ENCODE data around the gene MED20. TPM values are rescaled to one million over a fixed set of nuclear protein-coding genes. Genes with fewer than 3 reads are reported as not detected.
A peak's percentile ranks its signal among the peaks of the same experiment; 100 is the strongest.

MED20 gene
- total and polyA plus RNA-seq, 8 donors, result 5.3 to 13.1 (median 8.7) TPM

- no peaks in the 10 kb centered on the region for H3K36me3 ChIP-seq
- H3K4me1 ChIP-seq, result peaks cover 22 to 24% (median 23%) of the 10 kb centered on the region in 3 donors
- WGBS, 2 donors, result 72 to 92% methylated on average over 4 of the region's 4 CpGs
- intact Hi-C loops (cut with DNase I), result no loop called here
- no peaks in the 10 kb centered on the region for H3K9me3 ChIP-seq
- DNase-seq, result no peak
- TF ChIP-seq CTCF (IDR thresholded peaks at IDR 0.05), result no peak
- no peaks in the 10 kb centered on the region for H3K27me3 ChIP-seq
- ATAC-seq, result peak; percentile 70 to 86 (median 80)
- H3K4me3 ChIP-seq, result no peak overlapping the region
- FAIRE-seq, result no peak
- peak overlapping the region; percentile 18 to 66 (median 52) for H3K27ac ChIP-seq
Measured at GRCh38 chr6:41914869-41915530, 5.9 kb downstream of the MED20 start.

GRCh38 chr6:41914343-41914742 is 6.6 kb downstream of the MED20 start:
- intact Hi-C loops (cut with DNase I), result no loop called here
- H3K27ac ChIP-seq, result peak overlapping the region; percentile 18 to 66 (median 52)
- no peak overlapping the region for H3K4me3 ChIP-seq
- no peak for TF ChIP-seq CTCF (IDR thresholded peaks at IDR 0.05)
- H3K9me3 ChIP-seq, result no peaks in the 10 kb centered on the region
- FAIRE-seq (no peak), DNase-seq (peak in 2 of 6 donors; percentile 30 to 33), ATAC-seq (peak; percentile 66 to 90 (median 87))
- H3K27me3 ChIP-seq, result no peaks in the 10 kb centered on the region
- no peaks in the 10 kb centered on the region for H3K36me3 ChIP-seq
- peaks cover 16 to 19% (median 16%) of the 10 kb centered on the region in 3 donors for H3K4me1 ChIP-seq
- 13 to 25% methylated on average over 2 of the region's 2 CpGs for WGBS, 2 donors

GRCh38 chr6:41909727-41910126 is 11.2 kb downstream of the MED20 start:
- no peak overlapping the region for H3K27ac ChIP-seq
- DNase-seq (no peak), FAIRE-seq (no peak), ATAC-seq (no peak)
- no peak overlapping the region for H3K4me3 ChIP-seq
- intact Hi-C loops (cut with DNase I), result no loop called here
- 93 to 97% methylated on average over 1 of the region's 1 CpG for WGBS, 2 donors
- no peaks in the 10 kb centered on the region for H3K27me3 ChIP-seq
- H3K9me3 ChIP-seq, result no peaks in the 10 kb centered on the region
- TF ChIP-seq CTCF (IDR thresholded peaks at IDR 0.05), result no peak
- peaks cover 10 to 16% (median 11%) of the 10 kb centered on the region in 3 donors for H3K4me1 ChIP-seq
- H3K36me3 ChIP-seq, result peaks cover 4 to 31% (median 8%) of the 10 kb centered on the region in 3 donors

GRCh38 chr6:41901882-41902519 is 18.9 kb downstream of the MED20 start:
- peak in 3 of 4 donors; percentile 37 to 72 (median 37) for ATAC-seq
- H3K36me3 ChIP-seq, result peaks cover 3 to 20% (median 8%) of the 10 kb centered on the region in 3 donors
- WGBS, 2 donors, result 97 to 100% methylated on average over 1 of the region's 1 CpG
- H3K9me3 ChIP-seq, result no peaks in the 10 kb centered on the region
- H3K4me3 ChIP-seq, result no peak overlapping the region
- intact Hi-C loops (cut with DNase I), result no loop called here
- TF ChIP-seq CTCF (IDR thresholded peaks at IDR 0.05), result no peak
- peak in 2 of 6 donors; percentile 19 to 34 for DNase-seq
- no peak for FAIRE-seq
- no peak overlapping the region for H3K27ac ChIP-seq
- H3K27me3 ChIP-seq, result no peaks in the 10 kb centered on the region
- no peaks in the 10 kb centered on the region for H3K4me1 ChIP-seq

GRCh38 chr6:41900861-41901260 is 20.1 kb downstream of the MED20 start:
- FAIRE-seq, result no peak

More at GRCh38 chr6:41900861-41901260, 20.1 kb downstream of the MED20 start:
- ATAC-seq, result no peak
- Histone ChIP-seq H3K4me3 (no peak overlapping the region), H3K4me1 (peaks cover 0 to 3% (median 0%) of the 10 kb centered on the region in 3 donors), H3K36me3 (peaks cover 0 to 8% (median 0%) of the 10 kb centered on the region in 3 donors), H3K27ac (no peak overlapping the region), H3K9me3 (no peaks in the 10 kb centered on the region), H3K27me3 (no peaks in the 10 kb centered on the region)
- 77 to 83% methylated on average over 1 of the region's 1 CpG for WGBS, 2 donors
- no peak for DNase-seq
- no peak for TF ChIP-seq CTCF (IDR thresholded peaks at IDR 0.05)
- intact Hi-C loops (cut with DNase I), result no loop called here

Measured in pancreas (tissue), 10 donors.